22Rv1 (cell line): Measurements from ENCODE around the gene MYH9.

Experiments used
- ZFX ChIP-seq: fragments of 450-650 bp; IDR thresholded peaks from 2 replicates; pipeline ENCODE4 v1.6.1; 2017; ENCODE audit warnings: antibody characterized with exemption, borderline replicate concordance
- TF ChIP-seq, protein P1 (sequence below): fragments of 450-650 bp; IDR thresholded peaks from 2 replicates; pipeline ENCODE4 v1.5.1; 2017; ENCODE audit warnings: mild to moderate bottlenecking

GRCh38 chr22:36234919-36235318, 152.8 kb downstream of the MYH9 start:
- TF ChIP-seq, protein P1, sequence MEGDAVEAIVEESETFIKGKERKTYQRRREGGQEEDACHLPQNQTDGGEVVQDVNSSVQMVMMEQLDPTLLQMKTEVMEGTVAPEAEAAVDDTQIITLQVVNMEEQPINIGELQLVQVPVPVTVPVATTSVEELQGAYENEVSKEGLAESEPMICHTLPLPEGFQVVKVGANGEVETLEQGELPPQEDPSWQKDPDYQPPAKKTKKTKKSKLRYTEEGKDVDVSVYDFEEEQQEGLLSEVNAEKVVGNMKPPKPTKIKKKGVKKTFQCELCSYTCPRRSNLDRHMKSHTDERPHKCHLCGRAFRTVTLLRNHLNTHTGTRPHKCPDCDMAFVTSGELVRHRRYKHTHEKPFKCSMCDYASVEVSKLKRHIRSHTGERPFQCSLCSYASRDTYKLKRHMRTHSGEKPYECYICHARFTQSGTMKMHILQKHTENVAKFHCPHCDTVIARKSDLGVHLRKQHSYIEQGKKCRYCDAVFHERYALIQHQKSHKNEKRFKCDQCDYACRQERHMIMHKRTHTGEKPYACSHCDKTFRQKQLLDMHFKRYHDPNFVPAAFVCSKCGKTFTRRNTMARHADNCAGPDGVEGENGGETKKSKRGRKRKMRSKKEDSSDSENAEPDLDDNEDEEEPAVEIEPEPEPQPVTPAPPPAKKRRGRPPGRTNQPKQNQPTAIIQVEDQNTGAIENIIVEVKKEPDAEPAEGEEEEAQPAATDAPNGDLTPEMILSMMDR, result no peak
- no peak for TF ChIP-seq ZFX
